SK-N-SH treated with all-trans-retinoic acid at 6 μM for 48 hours (cell line): ENCODE measurements around the gene PASK.

Experiments used
- BACH2 ChIP-seq: fragments of 250-450 bp; sonication (Bioruptor Pico); IDR thresholded peaks from 2 replicates; pipeline ENCODE4 v1.9.0; 2021; ENCODE audit warnings: mild to moderate bottlenecking, borderline replicate concordance
- GLIS3 ChIP-seq: fragments of 250-450 bp; sonication (Bioruptor Pico); IDR thresholded peaks from 2 replicates; pipeline ENCODE4 v1.5.0; 2020; ENCODE audit warnings: mild to moderate bottlenecking, moderate library complexity
- ISL1 ChIP-seq: fragments of 250-450 bp; sonication (Bioruptor Pico); IDR thresholded peaks from 2 replicates; pipeline ENCODE4 v2.1.2; 2022; ENCODE audit warnings: mild to moderate bottlenecking, moderate library complexity
- POU6F1 ChIP-seq: fragments of 250-450 bp; sonication (Bioruptor Pico); IDR thresholded peaks from 2 replicates; pipeline ENCODE4 v1.8.0; 2021; ENCODE audit warnings: low read depth, mild to moderate bottlenecking, moderate library complexity, borderline replicate concordance
- TCF4 ChIP-seq: fragments of 250-450 bp; sonication (Bioruptor Pico); IDR thresholded peaks from 2 replicates; pipeline ENCODE4 v1.8.0; 2021; ENCODE audit warnings: mild to moderate bottlenecking, moderate library complexity, borderline replicate concordance
- ZC3H10 ChIP-seq: fragments of 250-450 bp; sonication (Bioruptor Pico); IDR thresholded peaks from 2 replicates; pipeline ENCODE4 v1.5.1; 2021; ENCODE audit warnings: mild to moderate bottlenecking, moderate library complexity
- ZNF8 ChIP-seq: fragments of 450-650 bp; formaldehyde crosslinking; IDR thresholded peaks from 2 replicates; pipeline ENCODE4 v1.5.0; 2020; ENCODE audit warnings: mild to moderate bottlenecking, moderate library complexity
- TF ChIP-seq, protein P1 (sequence below): fragments of 250-450 bp; sonication (Bioruptor Pico); IDR thresholded peaks from 2 replicates; pipeline ENCODE4 v1.5.1; 2020; ENCODE audit warnings: low read depth, mild to moderate bottlenecking, moderate library complexity

DNA sequence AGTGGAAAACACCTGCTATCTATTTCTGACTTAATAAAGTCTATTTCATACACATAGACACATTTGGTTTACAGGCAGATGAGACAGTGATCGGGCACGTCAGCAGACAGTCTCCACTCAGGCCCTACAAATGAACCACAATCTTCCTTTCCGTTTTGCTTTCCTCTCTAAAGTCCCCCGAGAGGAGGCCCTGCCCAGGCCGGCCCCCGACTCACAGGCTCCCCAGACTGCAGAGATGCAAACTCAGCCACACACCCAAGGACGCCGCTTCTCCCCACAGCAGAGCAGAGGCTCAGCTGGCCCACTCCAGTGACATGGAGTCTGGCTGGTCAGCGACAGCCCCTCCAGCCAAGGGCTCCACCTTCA, 37.8 kb downstream of the PASK start:
- no peak for TF ChIP-seq GLIS3 (CRISPR knock-in tag)
- no peak for TF ChIP-seq BACH2
- TF ChIP-seq, protein P1, sequence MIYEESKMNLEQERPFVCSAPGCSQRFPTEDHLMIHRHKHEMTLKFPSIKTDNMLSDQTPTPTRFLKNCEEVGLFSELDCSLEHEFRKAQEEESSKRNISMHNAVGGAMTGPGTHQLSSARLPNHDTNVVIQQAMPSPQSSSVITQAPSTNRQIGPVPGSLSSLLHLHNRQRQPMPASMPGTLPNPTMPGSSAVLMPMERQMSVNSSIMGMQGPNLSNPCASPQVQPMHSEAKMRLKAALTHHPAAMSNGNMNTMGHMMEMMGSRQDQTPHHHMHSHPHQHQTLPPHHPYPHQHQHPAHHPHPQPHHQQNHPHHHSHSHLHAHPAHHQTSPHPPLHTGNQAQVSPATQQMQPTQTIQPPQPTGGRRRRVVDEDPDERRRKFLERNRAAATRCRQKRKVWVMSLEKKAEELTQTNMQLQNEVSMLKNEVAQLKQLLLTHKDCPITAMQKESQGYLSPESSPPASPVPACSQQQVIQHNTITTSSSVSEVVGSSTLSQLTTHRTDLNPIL (CRISPR knock-in tag) = no peak
- TF ChIP-seq ZC3H10 (CRISPR knock-in tag) = no peak
- TF ChIP-seq ZNF8 = no peak
- no peak for TF ChIP-seq ISL1 (CRISPR knock-in tag)
- no peak for TF ChIP-seq TCF4 (CRISPR knock-in tag)
- no peak for TF ChIP-seq POU6F1 (CRISPR knock-in tag)
